HG02610 (cell line): Measurements from ENCODE around the gene SERPINE1.

Experiments used
- ATAC-seq: cut with Tn5 transposase; IDR thresholded peaks from one replicate; pipeline ENCODE4 v1.9.1; 2021; ENCODE audit warnings: mild to moderate bottlenecking, moderate library complexity; ENCODE audit not compliant: unreplicated experiment

The SERPINE1 gene

DNA sequence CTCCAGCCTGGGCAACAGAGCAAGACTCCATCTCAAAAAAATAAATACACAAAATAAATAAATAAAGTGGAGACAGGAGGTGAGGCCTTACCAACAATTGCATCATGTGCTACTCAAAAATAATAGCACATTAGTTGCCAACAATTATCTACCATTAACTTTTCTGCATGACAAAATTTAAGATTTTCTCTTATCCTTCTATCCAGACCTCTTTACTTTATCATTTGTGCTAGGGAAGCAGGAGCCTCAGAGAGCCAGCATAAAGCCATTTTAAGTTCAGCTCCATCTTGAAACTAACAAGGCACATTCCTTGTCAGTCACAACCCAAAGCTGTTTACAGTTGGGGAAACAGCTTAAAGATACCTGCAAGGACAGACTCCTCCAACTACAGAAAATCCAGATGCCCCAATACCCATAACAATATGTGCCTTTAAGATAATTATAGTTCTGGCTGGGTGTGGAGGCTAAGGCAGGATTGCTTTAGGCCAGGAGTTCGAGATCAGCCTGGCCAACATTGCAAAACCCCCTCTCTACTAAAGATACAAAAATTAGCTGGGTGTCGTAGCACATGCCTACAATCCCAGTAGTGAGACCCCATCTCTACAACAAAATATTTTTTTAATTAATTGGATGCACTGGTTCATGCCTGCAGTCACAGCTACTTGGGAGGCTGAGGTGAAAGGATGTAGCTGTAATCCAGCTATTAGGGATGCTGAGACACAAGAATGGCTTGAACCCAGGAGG lies 25.2 kb downstream of the SERPINE1 start:
- no peak for ATAC-seq

DNA sequence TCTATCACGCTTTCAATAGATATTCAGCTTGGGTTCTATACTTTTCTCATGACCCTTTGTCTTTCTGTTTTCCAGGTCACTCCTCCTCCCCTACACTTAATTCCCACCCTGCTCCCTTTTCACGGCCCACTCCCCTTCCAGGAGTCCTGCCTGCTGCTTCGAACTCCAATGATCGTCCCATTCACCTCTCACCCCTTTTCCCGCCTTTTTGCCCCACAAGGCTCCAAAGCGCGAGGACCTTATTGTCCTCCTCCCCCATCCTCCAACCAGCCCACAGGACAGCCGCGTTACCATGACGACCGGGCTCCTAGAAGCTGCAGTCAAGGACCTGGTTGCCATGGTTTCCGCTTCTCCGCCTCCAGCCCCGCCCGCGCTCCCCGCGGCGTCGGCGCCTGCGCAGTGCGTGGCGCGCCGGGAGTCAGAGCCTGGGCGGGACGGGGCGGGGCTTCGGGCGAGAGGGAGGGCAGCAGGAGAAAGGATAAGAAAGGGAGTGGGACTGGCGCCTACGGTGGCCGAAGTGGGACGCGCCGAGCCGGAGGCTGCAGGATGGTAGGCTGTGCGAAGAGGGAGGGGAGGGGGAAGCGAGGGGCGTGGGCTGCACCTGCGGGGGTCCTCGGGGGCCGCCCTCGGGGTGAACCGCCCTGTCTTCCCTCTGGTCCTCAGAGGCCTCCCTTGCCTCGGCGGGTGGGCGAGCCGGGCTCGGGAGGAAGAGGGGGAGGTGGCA lies 27.2 kb downstream of the SERPINE1 start, which contains the start of gene AP1S1:
Gene AP1S1, plus strand, starts transcription at position 508 of the 724 bp plus-strand sequence. Its CDS starts 39 bp downstream, at position 547.
- peak; percentile 73 for ATAC-seq

DNA sequence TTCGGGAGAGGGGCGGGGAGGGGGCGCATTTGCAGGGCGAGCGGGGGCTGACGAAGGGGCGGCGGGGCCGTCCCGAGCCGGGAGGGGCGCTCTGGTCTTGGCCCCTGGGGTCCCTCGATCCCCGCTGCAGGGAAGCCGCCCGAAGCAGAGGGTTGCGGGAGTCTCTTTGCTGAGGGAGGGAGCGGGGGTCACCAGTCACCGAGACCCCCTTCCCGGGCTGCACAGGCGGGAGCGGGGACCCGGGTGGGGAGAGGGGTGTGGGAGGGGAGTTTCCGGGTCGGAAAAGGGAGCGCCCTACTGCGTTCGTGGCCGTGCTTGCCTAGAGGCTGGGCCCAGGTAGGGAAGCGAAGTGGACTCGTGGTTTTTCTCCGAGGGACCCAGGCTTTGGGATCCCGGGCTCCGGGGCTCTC lies 27.8 kb downstream of the SERPINE1 start:
- ATAC-seq = peak; percentile 20

- no peak for ATAC-seq
Observed at GRCh38 chr7:101155303-101155702, 28.4 kb downstream of the SERPINE1 start.

- ATAC-seq = no peak
Observed at GRCh38 chr7:101156277-101156676, 29.4 kb downstream of the SERPINE1 start.

DNA sequence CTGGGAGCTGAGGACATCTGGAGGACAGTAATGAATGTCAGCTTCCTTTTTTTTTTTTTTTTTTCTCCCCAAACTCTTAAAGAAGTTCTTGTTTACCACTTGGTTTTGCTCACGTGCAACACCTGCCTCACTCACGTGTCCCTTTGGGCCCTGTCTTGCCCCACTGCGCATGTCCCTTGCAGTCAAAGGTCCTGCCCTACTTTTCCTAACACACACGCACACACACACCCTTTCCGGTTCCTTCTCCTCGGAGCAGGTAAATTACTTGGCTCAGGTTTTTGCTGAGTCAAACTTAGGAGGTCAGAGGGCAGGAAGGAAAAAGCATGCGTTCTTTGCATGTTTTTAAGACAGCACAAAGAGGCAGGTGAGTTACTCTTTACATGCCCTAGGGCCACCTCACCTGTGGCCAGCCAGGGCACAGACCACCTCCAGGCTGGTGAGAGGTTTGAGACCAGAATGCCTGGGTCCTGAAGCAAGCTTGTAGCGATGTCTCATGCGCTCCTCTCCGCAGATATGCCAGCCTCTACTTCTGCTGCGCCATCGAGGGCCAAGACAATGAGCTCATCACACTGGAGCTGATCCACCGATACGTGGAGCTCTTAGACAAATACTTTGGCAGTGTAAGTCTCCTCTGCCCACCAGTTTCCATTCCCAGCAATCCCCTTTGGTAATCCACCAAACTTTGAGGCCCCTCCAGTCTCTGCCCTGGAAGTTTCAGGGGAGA lies 30.1 kb downstream of the SERPINE1 start:
- no peak for ATAC-seq

DNA sequence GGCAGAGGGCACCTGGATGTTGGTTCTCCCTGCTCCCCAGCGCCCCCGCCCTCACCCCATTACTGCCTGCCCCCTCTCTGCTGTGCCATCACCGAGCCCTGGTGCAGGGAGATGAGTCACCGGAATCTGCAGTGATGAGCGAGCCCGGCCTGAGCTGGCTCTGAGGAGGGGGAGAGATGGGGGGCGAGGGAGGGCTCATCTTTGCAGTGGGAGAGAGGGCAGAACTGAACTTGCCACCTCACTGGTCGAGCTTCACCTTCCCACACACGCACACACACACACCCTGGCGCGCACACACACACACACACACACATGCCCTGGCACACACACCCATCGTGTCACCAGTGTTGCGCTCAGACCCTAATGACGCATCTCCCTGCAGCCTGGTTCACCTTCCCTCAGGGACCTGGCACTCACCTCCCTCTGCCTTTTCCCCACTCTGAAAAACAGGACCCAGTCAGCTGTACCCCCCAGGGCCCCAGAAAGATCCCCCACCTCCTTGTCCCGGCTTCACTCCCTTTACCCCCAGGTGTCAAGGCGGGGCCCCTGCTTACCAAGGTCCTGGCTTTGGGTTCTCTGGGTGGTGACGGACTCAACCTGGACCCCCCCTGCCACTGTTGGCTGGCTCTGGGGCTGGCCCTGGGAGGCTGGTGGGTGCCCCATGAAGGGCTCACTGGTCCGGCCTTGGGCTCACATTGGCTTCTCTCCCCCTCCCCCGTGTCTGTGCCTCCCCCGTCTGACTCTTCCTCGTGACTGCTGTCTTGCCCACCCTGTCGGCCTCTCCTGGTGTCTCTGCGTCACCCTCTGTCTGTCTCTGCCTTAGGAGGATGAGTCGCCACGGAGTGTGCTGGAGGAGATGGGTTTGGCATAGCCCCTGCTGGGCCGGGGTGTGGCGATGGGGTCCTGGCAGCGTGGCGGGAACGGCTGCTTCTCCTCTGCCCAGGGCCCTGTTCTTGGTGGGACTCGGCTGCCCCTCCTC lies 33.1 kb downstream of the SERPINE1 start:
- no peak for ATAC-seq

DNA sequence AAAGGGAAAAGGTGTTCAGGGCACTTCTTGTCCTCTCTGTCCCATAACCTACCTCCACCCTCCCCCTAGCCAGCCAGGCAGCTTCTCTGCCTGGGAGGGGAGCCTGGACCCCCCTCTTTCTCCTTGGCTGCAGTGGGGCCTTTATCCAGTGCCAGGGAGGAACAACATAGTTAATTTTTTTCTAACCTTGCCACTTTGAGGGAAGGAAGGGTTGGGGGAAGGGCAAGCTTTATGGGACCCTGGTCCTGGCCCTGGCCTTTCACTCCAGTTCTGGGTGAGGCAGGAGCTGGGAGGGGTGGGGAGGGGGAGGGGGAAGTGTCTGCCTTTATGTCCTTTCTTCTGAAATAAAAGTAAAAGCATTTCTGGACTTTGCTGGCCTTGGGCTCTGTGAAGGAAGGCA lies 34.0 kb downstream of the SERPINE1 start:
- ATAC-seq = no peak

- no peak for ATAC-seq
Observed at GRCh38 chr7:101161692-101162471, 35.0 kb downstream of the SERPINE1 start.

DNA sequence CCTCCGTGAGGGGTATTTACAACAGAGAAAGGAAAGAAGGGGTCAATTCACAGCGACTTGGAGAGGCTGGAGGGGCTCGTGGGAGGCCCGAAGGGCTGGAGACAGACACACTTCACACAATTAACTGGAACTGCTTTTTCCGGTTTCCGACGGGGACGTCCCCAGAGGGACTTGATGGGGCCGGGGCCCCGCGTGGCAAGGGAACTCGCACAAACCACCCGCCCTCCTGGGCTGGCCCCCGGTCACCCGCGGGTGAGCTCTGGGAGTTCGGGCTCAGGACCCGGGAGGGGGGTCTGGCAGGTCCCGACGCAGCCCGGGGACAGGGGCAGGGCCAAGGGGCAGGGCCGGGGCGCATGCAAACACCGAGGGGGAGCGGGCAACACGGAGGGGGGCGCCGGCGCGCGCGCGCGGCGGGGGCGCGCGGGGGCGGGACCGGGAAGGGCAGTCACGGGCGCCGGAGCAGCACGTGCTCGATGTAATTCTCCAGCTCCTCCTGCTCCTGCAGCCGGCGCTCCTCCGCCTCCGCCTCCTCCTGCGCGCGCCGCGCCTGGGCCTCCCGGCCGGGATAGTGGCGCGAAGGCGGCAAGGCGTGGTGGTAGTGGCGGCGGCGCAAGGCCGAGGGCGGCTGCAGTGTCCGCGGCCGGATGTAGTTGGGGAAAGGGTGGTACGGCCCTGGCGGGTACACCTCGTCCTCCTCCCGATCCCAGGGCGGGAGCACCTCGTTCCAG lies 35.8 kb downstream of the SERPINE1 start:
- ATAC-seq = no peak

GRCh38 chr7:101163279-101164070 lies 36.6 kb downstream of the SERPINE1 start:
- no peak for ATAC-seq

- no peak for ATAC-seq
Observed at GRCh38 chr7:101164071-101164840, 37.4 kb downstream of the SERPINE1 start.

DNA sequence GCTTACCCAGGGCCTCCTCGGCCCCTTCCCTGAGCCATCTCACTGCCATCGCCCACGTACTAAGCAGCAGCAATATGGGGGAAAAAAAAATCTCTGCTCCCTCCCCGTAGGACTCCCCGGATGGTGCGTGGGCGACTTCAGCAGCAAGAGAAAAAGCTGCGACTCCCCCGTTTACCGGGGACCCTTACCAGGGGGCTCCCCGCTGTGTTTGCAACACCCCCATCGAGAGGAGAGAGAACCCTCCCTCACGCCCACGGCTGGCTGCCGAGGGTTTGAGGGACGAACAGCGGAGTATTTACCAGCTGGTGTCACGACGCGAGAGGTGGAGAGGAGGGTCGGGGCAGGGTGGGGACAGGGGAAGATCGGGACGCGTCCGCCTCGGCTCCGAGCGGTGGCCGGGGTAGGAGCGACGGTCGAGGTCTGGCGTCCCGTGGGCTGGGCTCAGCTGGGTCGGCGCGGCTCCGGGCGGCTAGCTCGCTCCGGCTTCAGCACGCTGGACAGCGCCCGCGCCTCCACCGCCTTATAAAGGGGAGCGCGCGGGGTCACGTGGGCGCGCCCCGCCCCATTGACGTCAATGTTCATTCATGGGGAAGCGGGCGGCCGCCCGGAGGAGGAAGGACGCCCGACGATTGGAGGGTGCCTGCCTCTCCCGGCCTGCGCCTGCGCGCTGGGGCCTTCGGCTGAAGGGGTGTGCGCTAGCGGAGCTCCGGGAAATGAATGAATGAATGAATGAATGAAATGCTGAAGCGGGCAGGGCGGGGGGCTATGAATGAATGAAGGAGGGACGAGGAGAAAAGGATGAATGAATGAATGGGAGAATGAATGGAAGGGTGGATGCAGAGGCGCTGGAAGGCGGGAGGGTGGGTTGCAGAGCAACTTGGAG lies 38.4 kb downstream of the SERPINE1 start, which contains the start of gene VGF:
Gene VGF, minus strand, starts transcription at position 495 of the 883 bp plus-strand sequence. CDS start 726 bp downstream, outside the sequence.
- peak; percentile 63 for ATAC-seq

GRCh38 chr7:101165958-101166647 lies 39.2 kb downstream of the SERPINE1 start:
- ATAC-seq = no peak

GRCh38 chr7:101166648-101166908 lies 39.7 kb downstream of the SERPINE1 start:
- ATAC-seq = no peak
